ENCODE results near the gene TMEM9. TPM values are rescaled to one million over a fixed set of nuclear protein-coding genes. Genes with fewer than 3 reads are reported as not detected.

TMEM9 gene
- total RNA-seq, 1 donor from 2014 or later = 39.5 TPM

Other genes starting within 250 kb of the TMEM9 start
- 1.9 and 3.4 TPM in 2 replicates for gene KIF21B, start 130.8 kb downstream of the TMEM9 start, total RNA-seq
- not detected in 2 replicates for gene CACNA1S, start 42.0 kb downstream of the TMEM9 start, total RNA-seq
- not detected in 2 replicates for gene ASCL5, start 27.3 kb downstream of the TMEM9 start, total RNA-seq
- gene IGFN1, start 36.4 kb upstream of the TMEM9 start, total RNA-seq = not detected in 2 replicates
- under 0.01 TPM in 2 replicates for gene PKP1, start 129.0 kb upstream of the TMEM9 start, total RNA-seq
- gene TNNT2, start 223.2 kb upstream of the TMEM9 start, total RNA-seq = not detected in 2 replicates
- not detected in 2 replicates for gene LAD1, start 244.8 kb upstream of the TMEM9 start, total RNA-seq

Measured in dermis microvascular lymphatic vessel endothelial cell (primary cell).